Neural cell (in vitro differentiated cells): Measurements from ENCODE around the gene HS3ST2.

Experiments used
- EP300 ChIP-seq: fragments of 450-650 bp; conservative IDR thresholded peaks from 2 replicates; pipeline ENCODE4 v1.6.1; 2014; ENCODE audit warnings: antibody characterized with exemption, mild to moderate bottlenecking, moderate library complexity; ENCODE audit not compliant: poor library complexity, severe bottlenecking
- EZH2 ChIP-seq: fragments of 200-600, 300-800 bp; shearing (Covaris generic), sonication (generic); IDR thresholded peaks from 2 replicates; pipeline ENCODE4 v1.6.1; 2014; ENCODE audit warnings: antibody characterized with exemption, low read length, borderline replicate concordance, mild to moderate bottlenecking; ENCODE audit not compliant: insufficient read depth, poor library complexity, severe bottlenecking
- POLR2AphosphoS5 ChIP-seq: IDR thresholded peaks from 2 replicates; pipeline ENCODE4 v1.6.1; 2012
- RAD21 ChIP-seq: fragments of 450-650 bp; conservative IDR thresholded peaks from 2 replicates; pipeline ENCODE4 v1.6.1; 2014; ENCODE audit warnings: antibody characterized with exemption, mild to moderate bottlenecking, moderate library complexity
- TF ChIP-seq, protein P1 (sequence below): fragments of 450-650 bp; IDR thresholded peaks from 2 replicates; pipeline ENCODE4 v1.5.1; 2014; ENCODE audit warnings: antibody characterized with exemption, mild to moderate bottlenecking, moderate library complexity; ENCODE audit not compliant: poor library complexity, severe bottlenecking
- TF ChIP-seq, protein P2 (sequence below): IDR thresholded peaks from 2 replicates; pipeline ENCODE4 v1.6.1; 2012; ENCODE audit warnings: borderline replicate concordance

DNA sequence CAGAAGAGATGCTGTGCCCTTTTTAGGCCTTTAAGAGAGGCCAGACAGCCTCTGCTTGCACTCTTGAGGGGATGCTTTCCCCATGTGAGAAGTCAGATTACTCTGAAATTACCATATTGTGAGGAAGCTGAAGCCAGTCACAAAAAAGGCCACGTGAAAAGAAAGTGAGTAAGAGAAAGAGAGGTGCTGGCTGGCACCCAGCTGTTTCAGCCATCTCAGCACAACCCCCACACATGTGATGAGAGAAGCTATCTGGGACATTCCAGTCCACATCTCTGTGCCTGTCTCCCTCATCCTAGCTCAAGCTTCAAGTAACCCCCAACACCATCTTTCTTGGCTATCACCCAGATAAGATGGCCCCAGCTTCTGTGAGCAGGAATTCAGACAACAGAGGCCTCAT, 131.4 kb downstream of the HS3ST2 start:
- TF ChIP-seq, protein P1, sequence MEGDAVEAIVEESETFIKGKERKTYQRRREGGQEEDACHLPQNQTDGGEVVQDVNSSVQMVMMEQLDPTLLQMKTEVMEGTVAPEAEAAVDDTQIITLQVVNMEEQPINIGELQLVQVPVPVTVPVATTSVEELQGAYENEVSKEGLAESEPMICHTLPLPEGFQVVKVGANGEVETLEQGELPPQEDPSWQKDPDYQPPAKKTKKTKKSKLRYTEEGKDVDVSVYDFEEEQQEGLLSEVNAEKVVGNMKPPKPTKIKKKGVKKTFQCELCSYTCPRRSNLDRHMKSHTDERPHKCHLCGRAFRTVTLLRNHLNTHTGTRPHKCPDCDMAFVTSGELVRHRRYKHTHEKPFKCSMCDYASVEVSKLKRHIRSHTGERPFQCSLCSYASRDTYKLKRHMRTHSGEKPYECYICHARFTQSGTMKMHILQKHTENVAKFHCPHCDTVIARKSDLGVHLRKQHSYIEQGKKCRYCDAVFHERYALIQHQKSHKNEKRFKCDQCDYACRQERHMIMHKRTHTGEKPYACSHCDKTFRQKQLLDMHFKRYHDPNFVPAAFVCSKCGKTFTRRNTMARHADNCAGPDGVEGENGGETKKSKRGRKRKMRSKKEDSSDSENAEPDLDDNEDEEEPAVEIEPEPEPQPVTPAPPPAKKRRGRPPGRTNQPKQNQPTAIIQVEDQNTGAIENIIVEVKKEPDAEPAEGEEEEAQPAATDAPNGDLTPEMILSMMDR = no peak
- TF ChIP-seq POLR2AphosphoS5 (no peak), EZH2 (no peak), EP300 (no peak), RAD21 (no peak)
- TF ChIP-seq, protein P2, sequence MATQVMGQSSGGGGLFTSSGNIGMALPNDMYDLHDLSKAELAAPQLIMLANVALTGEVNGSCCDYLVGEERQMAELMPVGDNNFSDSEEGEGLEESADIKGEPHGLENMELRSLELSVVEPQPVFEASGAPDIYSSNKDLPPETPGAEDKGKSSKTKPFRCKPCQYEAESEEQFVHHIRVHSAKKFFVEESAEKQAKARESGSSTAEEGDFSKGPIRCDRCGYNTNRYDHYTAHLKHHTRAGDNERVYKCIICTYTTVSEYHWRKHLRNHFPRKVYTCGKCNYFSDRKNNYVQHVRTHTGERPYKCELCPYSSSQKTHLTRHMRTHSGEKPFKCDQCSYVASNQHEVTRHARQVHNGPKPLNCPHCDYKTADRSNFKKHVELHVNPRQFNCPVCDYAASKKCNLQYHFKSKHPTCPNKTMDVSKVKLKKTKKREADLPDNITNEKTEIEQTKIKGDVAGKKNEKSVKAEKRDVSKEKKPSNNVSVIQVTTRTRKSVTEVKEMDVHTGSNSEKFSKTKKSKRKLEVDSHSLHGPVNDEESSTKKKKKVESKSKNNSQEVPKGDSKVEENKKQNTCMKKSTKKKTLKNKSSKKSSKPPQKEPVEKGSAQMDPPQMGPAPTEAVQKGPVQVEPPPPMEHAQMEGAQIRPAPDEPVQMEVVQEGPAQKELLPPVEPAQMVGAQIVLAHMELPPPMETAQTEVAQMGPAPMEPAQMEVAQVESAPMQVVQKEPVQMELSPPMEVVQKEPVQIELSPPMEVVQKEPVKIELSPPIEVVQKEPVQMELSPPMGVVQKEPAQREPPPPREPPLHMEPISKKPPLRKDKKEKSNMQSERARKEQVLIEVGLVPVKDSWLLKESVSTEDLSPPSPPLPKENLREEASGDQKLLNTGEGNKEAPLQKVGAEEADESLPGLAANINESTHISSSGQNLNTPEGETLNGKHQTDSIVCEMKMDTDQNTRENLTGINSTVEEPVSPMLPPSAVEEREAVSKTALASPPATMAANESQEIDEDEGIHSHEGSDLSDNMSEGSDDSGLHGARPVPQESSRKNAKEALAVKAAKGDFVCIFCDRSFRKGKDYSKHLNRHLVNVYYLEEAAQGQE = no peak
